Hepatocyte (in vitro differentiated cells): ENCODE data around the gene NIN. TPM values are rescaled to one million over a fixed set of nuclear protein-coding genes. Genes with fewer than 3 reads are reported as not detected.

Source experiments
- DNase-seq: peaks from one replicate; pipeline ENCODE4 v3.0.0-alpha.2; 2016; ENCODE audit warnings: low spot score
- H2AFZ ChIP-seq: fragments of 200-600 bp; sonication (generic); 2 replicates; pipeline ENCODE4 v1.6.0; 2016; ENCODE audit warnings: antibody characterized with exemption, mild to moderate bottlenecking
- H3K27ac ChIP-seq: fragments of 200-600 bp; sonication (generic); 2 replicates; pipeline ENCODE4 v1.5.1; 2016; ENCODE audit warnings: mild to moderate bottlenecking
- H3K27me3 ChIP-seq: fragments of 200-600 bp; sonication (generic); 2 replicates; pipeline ENCODE4 v1.6.1; 2016
- H3K36me3 ChIP-seq: fragments of 200-600 bp; sonication (generic); replicated peaks from 2 replicates; pipeline ENCODE4 v1.5.1; 2016; ENCODE audit warnings: low read depth; ENCODE audit not compliant: insufficient read depth
- H3K4me1 ChIP-seq: fragments of 200-600 bp; sonication (generic); 2 replicates; pipeline ENCODE4 v1.5.1; 2016; ENCODE audit warnings: mild to moderate bottlenecking, moderate library complexity; ENCODE audit not compliant: insufficient read depth
- H3K4me2 ChIP-seq: fragments of 200-600 bp; sonication (generic); 2 replicates; pipeline ENCODE4 v1.6.0; 2016
- H3K4me3 ChIP-seq: fragments of 200-600 bp; sonication (generic); 2 replicates; pipeline ENCODE4 v1.5.1; 2016; ENCODE audit warnings: mild to moderate bottlenecking
- H3K79me2 ChIP-seq: fragments of 200-600 bp; sonication (generic); 2 replicates; pipeline ENCODE4 v1.6.0; 2017; ENCODE audit warnings: mild to moderate bottlenecking
- H3K9me2 ChIP-seq: fragments of 200-600 bp; sonication (generic); replicated peaks from 2 replicates; pipeline ENCODE4 v1.6.0; 2017; ENCODE audit warnings: mild to moderate bottlenecking; ENCODE audit not compliant: insufficient read depth
- H3K9me3 ChIP-seq: fragments of 200-600 bp; sonication (generic); 2 replicates; pipeline ENCODE4 v1.5.1; 2016; ENCODE audit warnings: low read depth, mild to moderate bottlenecking
- H4K20me1 ChIP-seq: fragments of 200-600 bp; sonication (generic); 2 replicates; pipeline ENCODE4 v1.6.0; 2016; ENCODE audit warnings: mild to moderate bottlenecking; ENCODE audit not compliant: insufficient read depth, poor library complexity, severe bottlenecking
- EZH2 ChIP-seq: fragments of 200-600 bp; sonication (generic); IDR thresholded peaks from 2 replicates; pipeline ENCODE4 v1.6.1; 2016; ENCODE audit warnings: antibody characterized with exemption, mild to moderate bottlenecking, borderline replicate concordance
- EZH2phosphoT487 ChIP-seq: fragments of 200-600 bp; sonication (generic); IDR thresholded peaks from one replicate; pipeline ENCODE4 v1.6.1; 2018; ENCODE audit warnings: antibody characterized with exemption, mild to moderate bottlenecking, low read depth, moderate library complexity; ENCODE audit not compliant: unreplicated experiment, severe bottlenecking
- WGBS: methylation state at CpG from one replicate; pipeline ENCODE4 v1.1.6; 2016; ENCODE audit warnings: low lambda C conversion rate; ENCODE audit errors: missing lambda C conversion rate; 5-methylcytosine and 5-hydroxymethylcytosine counted together
- polyA plus RNA-seq: library from polyadenylated mRNA; unstranded; fragments of >200 nt; fragmentation: Nextera tagmentation; extraction: Ambion mirVana; gene quantifications from 2 replicates; pipeline ENCODE4 v1.2.1, GENCODE V29; 2016
- total RNA-seq: library from RNA; depleted of rRNA; stranded (reverse); fragments of >200 nt; gene quantifications from 2 replicates; pipeline ENCODE4 v1.2.3, GENCODE V29; 2014
- TF ChIP-seq, protein P1 (sequence below): fragments of 200-600 bp; sonication (generic); IDR thresholded peaks from 2 replicates; pipeline ENCODE4 v1.5.1; 2016; ENCODE audit warnings: antibody characterized with exemption, mild to moderate bottlenecking; ENCODE audit not compliant: poor library complexity

The NIN gene
- total and polyA plus RNA-seq, 2 experiments from 2014 or later, result 4.2 to 11.6 TPM

GRCh38 chr14:50734950-50735695 lies 95.8 kb downstream of the NIN start:
- Histone ChIP-seq H3K9me2 (no peaks in the 10 kb centered on the region), H3K4me2 (no peak overlapping the region), H3K79me2 (no peaks in the 10 kb centered on the region), H3K4me3 (no peak overlapping the region), H2AFZ (no peak overlapping the region), H3K27ac (no peak overlapping the region), H3K36me3 (no peaks in the 10 kb centered on the region), H3K9me3 (no peaks in the 10 kb centered on the region), H3K27me3 (no peaks in the 10 kb centered on the region), H3K4me1 (no peaks in the 10 kb centered on the region), H4K20me1 (no peaks in the 10 kb centered on the region)
- 65% methylated on average over 4 of the region's 4 CpGs for WGBS
- no peak for DNase-seq
- TF ChIP-seq EZH2 (no peak), EZH2phosphoT487 (no peak)
- TF ChIP-seq, protein P1, sequence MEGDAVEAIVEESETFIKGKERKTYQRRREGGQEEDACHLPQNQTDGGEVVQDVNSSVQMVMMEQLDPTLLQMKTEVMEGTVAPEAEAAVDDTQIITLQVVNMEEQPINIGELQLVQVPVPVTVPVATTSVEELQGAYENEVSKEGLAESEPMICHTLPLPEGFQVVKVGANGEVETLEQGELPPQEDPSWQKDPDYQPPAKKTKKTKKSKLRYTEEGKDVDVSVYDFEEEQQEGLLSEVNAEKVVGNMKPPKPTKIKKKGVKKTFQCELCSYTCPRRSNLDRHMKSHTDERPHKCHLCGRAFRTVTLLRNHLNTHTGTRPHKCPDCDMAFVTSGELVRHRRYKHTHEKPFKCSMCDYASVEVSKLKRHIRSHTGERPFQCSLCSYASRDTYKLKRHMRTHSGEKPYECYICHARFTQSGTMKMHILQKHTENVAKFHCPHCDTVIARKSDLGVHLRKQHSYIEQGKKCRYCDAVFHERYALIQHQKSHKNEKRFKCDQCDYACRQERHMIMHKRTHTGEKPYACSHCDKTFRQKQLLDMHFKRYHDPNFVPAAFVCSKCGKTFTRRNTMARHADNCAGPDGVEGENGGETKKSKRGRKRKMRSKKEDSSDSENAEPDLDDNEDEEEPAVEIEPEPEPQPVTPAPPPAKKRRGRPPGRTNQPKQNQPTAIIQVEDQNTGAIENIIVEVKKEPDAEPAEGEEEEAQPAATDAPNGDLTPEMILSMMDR, result no peak

DNA sequence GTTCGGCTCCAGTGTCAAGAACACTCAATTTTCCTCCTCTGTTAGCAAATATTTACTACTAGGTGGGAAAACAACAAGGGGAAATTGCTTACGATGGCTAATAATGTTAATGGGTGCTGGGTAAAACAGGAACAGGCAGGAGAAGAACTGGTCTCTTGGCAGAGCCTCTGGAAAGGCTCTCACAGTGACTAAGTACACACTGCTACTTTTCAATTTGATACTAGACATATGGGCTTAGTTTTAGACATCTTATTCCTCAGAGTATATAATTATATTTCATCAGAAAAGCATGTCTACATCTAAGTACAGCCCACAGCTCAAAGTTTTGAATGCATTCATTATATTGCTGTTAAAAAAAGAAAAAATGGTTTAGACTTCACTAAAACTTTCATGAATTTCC lies 97.5 kb downstream of the NIN start:
- H3K9me2 ChIP-seq, result no peaks in the 10 kb centered on the region
- no peaks in the 10 kb centered on the region for H3K4me1 ChIP-seq
- no peaks in the 10 kb centered on the region for H3K27me3 ChIP-seq
- no peak overlapping the region for H2AFZ ChIP-seq
- H3K4me2 ChIP-seq, result no peak overlapping the region
- WGBS, result 95% methylated on average over 2 of the region's 2 CpGs
- no peak for DNase-seq
- H3K27ac ChIP-seq, result no peak overlapping the region
- H3K9me3 ChIP-seq, result no peaks in the 10 kb centered on the region
- H3K36me3 ChIP-seq, result no peaks in the 10 kb centered on the region
- no peaks in the 10 kb centered on the region for H3K79me2 ChIP-seq
- H3K4me3 ChIP-seq, result no peak overlapping the region
- H4K20me1 ChIP-seq, result no peaks in the 10 kb centered on the region
- TF ChIP-seq, protein P1, result no peak
- no peak for TF ChIP-seq EZH2phosphoT487
- TF ChIP-seq EZH2, result no peak

DNA sequence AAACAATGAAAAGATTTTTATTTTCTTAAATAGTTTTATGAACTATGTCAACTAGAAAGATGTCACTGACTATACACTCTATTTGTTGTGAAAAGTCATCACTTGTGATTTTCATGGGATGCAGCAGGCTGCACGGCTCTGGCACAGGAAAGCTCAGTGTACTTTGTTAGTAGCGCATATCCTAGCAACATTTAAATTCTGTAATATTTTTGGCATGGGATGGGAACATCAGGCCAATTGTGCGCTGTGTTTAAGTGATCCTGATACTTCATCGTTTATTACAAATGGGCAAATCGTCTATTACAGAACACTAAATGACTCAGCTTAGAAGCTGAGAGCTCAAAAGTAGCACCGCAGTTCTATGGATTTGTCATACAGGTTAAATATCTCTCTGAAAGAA lies 102.1 kb downstream of the NIN start:
- Histone ChIP-seq H3K27ac (no peak overlapping the region), H3K4me1 (no peaks in the 10 kb centered on the region), H3K79me2 (no peaks in the 10 kb centered on the region), H3K9me2 (no peaks in the 10 kb centered on the region), H3K36me3 (no peaks in the 10 kb centered on the region), H4K20me1 (no peaks in the 10 kb centered on the region), H3K9me3 (no peaks in the 10 kb centered on the region), H3K4me2 (no peak overlapping the region), H3K27me3 (no peaks in the 10 kb centered on the region), H2AFZ (no peak overlapping the region), H3K4me3 (no peak overlapping the region)
- TF ChIP-seq, protein P1, result no peak
- TF ChIP-seq EZH2 (no peak), EZH2phosphoT487 (no peak)
- DNase-seq, result no peak
- WGBS, result 81% methylated on average over 6 of the region's 6 CpGs
